ENCODE measurements around the gene PSG1.
"Not testable (repeated sequence)": the region's sequence is repeated elsewhere in the genome, so short reads cannot be mapped to it uniquely, and the experiment has no call there.

DNA sequence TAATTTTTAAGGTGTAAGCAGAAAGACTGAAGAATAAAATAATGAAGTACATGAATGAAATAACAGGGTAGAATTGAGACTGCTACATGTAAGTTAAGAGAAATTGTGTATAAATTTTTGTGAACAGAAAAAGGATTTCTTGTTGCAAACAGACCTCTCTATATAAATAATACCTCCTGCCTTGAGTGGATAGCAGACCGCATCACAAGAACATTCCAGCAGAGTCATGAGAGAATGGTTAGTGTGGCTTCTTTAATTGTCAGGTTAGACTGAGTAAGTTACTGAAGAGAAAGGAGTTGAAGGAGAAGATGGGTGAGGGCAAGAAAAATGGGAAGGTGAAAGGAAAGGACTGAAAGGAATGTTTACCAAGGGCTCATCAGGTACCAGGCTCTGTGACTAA is 19.6 kb upstream of the PSG1 start:
- TF ChIP-seq, protein P1, sequence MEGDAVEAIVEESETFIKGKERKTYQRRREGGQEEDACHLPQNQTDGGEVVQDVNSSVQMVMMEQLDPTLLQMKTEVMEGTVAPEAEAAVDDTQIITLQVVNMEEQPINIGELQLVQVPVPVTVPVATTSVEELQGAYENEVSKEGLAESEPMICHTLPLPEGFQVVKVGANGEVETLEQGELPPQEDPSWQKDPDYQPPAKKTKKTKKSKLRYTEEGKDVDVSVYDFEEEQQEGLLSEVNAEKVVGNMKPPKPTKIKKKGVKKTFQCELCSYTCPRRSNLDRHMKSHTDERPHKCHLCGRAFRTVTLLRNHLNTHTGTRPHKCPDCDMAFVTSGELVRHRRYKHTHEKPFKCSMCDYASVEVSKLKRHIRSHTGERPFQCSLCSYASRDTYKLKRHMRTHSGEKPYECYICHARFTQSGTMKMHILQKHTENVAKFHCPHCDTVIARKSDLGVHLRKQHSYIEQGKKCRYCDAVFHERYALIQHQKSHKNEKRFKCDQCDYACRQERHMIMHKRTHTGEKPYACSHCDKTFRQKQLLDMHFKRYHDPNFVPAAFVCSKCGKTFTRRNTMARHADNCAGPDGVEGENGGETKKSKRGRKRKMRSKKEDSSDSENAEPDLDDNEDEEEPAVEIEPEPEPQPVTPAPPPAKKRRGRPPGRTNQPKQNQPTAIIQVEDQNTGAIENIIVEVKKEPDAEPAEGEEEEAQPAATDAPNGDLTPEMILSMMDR (conservative IDR thresholded peaks at IDR 0.05; ENCODE audit: low read depth, low read length): not testable (repeated sequence)
- not testable (repeated sequence) for TF ChIP-seq EZH2 (IDR thresholded peaks at IDR 0.05; ENCODE audit: low read length, unreplicated experiment)
